Suprapubic skin (tissue), 4 donors: ENCODE results near the gene NUDT3. TPM values are rescaled to one million over a fixed set of nuclear protein-coding genes. Genes with fewer than 3 reads are reported as not detected.

ENCODE experiments used
- DNase-seq, 2 donors: peaks; one replicate each; pipeline ENCODE4 v3.0.0-alpha.2; 2019; ENCODE audit warnings: low spot score in 2 of 2
- H3K27ac ChIP-seq: fragments of 200-600 bp; sonication (generic); one replicate; pipeline ENCODE4 v1.5.1; 2019
- H3K27me3 ChIP-seq: fragments of 200-600 bp; sonication (generic); one replicate; pipeline ENCODE4 v1.5.1; 2019
- H3K36me3 ChIP-seq: fragments of 200-600 bp; sonication (generic); one replicate; pipeline ENCODE4 v1.5.1; 2019
- H3K4me1 ChIP-seq: fragments of 200-600 bp; sonication (generic); one replicate; pipeline ENCODE4 v1.5.1; 2019
- H3K4me3 ChIP-seq: fragments of 200-600 bp; sonication (generic); one replicate; pipeline ENCODE4 v1.5.1; 2019; ENCODE audit warnings: mild to moderate bottlenecking
- H3K9me3 ChIP-seq: fragments of 200-600 bp; sonication (generic); one replicate; pipeline ENCODE4 v1.5.1; 2019
- CTCF ChIP-seq, 2 donors: fragments of 200-600 bp in 1 of 2; fragments of 450-650 bp in 1 of 2; sonication (generic) in 1 of 2; IDR thresholded peaks; one replicate each; pipeline ENCODE4 v1.5.1; 2016 to 2019; ENCODE audit warnings: antibody characterized with exemption in 2 of 2, mild to moderate bottlenecking in 1 of 2, moderate library complexity in 1 of 2
- EP300 ChIP-seq: sonication (generic); formaldehyde crosslinking; IDR thresholded peaks from one replicate; pipeline ENCODE4 v1.6.1; 2017; ENCODE audit warnings: antibody characterized with exemption
- POLR2A ChIP-seq, 2 donors: fragments of 450-650 bp; IDR thresholded peaks; one replicate each; pipeline ENCODE4 v1.6.1; 2017; ENCODE audit warnings: antibody characterized with exemption in 2 of 2, mild to moderate bottlenecking in 2 of 2, moderate library complexity in 2 of 2
- POLR2AphosphoS5 ChIP-seq, 3 donors: sonication (generic); formaldehyde crosslinking; IDR thresholded peaks; one replicate each; pipeline ENCODE4 v1.6.1; 2017; ENCODE audit warnings: antibody characterized with exemption in 3 of 3
- WGBS: methylation state at CpG from one replicate; pipeline ENCODE4 v1.1.5; 2018; 5-methylcytosine and 5-hydroxymethylcytosine counted together
- total RNA-seq, 4 donors: library from RNA; depleted of rRNA; stranded (reverse); fragments of >200 nt; gene quantifications; one replicate each; pipeline ENCODE4 v1.1.0, GENCODE V29; 2016

The NUDT3 gene
- total RNA-seq, 4 donors from 2014 or later: 23.2 to 34.6 (median 28.0) TPM

DNA sequence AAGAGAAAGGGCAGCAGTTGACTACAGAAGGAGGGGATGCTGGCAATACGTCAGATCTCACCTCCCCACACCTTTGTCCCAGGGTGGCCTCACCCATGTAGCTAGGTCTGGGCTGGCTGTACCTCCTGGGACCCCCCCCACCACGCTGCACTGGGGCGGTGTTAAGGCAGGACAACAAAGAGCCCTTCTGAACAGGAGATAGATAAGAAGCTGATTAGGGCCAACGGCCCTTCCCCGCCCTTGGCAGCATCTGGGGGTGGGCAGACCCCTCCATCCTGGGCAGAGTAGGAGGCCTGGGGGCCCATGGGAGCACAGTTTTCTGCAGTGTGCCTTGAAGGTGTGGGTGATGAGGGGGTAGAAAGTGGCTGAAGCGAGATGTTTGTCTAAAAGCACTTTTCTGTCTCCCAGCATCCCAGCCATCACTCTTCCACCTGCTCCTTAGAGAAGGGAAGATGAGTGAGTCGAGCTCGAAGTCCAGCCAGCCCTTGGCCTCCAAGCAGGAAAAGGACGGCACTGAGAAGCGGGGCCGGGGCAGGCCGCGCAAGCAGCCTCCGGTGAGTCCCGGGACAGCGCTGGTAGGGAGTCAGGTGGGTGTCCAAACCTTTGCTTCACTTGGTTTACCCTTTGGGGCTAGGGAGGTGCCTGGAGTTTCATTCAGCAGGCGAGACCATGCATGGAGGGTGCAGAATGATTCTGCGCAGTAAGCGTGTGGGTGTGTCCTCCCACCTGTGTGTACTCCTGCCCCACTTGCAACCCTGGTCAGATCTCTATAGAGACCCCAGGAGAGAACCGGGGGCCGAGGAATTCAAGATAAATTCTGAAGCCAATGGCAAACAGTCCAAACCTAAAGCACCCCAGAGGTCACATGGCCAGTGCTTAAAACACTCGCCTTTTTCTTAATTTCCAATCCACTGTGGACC lies 151.9 kb downstream of the NUDT3 start:
- Histone ChIP-seq H3K27ac (no peak overlapping the region), H3K4me1 (peaks cover 49% of the 10 kb centered on the region), H3K36me3 (peaks cover 31% of the 10 kb centered on the region), H3K27me3 (no peaks in the 10 kb centered on the region), H3K4me3 (no peak overlapping the region), H3K9me3 (no peaks in the 10 kb centered on the region)
- TF ChIP-seq POLR2A (IDR thresholded peaks at IDR 0.05): no peak
- TF ChIP-seq CTCF (IDR thresholded peaks at IDR 0.05): no peak
- no peak for TF ChIP-seq EP300
- TF ChIP-seq POLR2AphosphoS5 (IDR thresholded peaks at IDR 0.05): no peak
- peak in 1 of 2 donors; percentile 56 for DNase-seq
- WGBS: 87% methylated on average over 20 of the region's 22 CpGs

GRCh38 chr6:34239893-34240292 lies 152.6 kb downstream of the NUDT3 start:
- peaks cover 53% of the 10 kb centered on the region for H3K4me1 ChIP-seq

DNA sequence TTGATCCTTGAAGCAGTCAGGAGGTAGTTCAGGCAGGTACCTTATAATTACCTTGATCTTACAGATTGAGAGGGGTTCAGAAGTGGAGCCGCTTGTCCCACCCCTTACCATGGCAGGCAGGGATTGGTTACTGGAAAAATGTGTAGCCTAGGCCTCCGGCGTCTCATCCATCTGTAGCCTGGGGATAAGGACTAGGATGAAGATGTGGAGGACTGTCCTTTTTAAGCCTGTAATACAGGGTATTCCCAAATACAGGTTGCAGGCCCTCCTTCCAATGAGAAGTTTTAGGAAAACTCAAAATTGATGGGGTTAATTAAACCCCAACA lies 153.0 kb downstream of the NUDT3 start:
- H3K4me3 ChIP-seq: no peak overlapping the region
- peaks cover 31% of the 10 kb centered on the region for H3K36me3 ChIP-seq
- 85% methylated on average over 3 of the region's 3 CpGs for WGBS
- H3K27ac ChIP-seq: no peak overlapping the region
- H3K9me3 ChIP-seq: no peaks in the 10 kb centered on the region
- peaks cover 52% of the 10 kb centered on the region for H3K4me1 ChIP-seq
- TF ChIP-seq CTCF (IDR thresholded peaks at IDR 0.05) (no peak), POLR2A (IDR thresholded peaks at IDR 0.05) (no peak), EP300 (no peak), POLR2AphosphoS5 (IDR thresholded peaks at IDR 0.05) (no peak)
- DNase-seq: peak in 1 of 2 donors; percentile 37
- no peaks in the 10 kb centered on the region for H3K27me3 ChIP-seq

More at GRCh38 chr6:34239893-34240292, 152.6 kb downstream of the NUDT3 start:
- TF ChIP-seq EP300: no peak
- no peak for TF ChIP-seq CTCF (IDR thresholded peaks at IDR 0.05)
- no peak for TF ChIP-seq POLR2A (IDR thresholded peaks at IDR 0.05)
- TF ChIP-seq POLR2AphosphoS5 (IDR thresholded peaks at IDR 0.05): no peak
- Histone ChIP-seq H3K27ac (no peak overlapping the region), H3K4me3 (no peak overlapping the region), H3K27me3 (no peaks in the 10 kb centered on the region), H3K36me3 (peaks cover 31% of the 10 kb centered on the region), H3K9me3 (no peaks in the 10 kb centered on the region)
- peak in 1 of 2 donors; percentile 30 for DNase-seq
- 89% methylated on average over 2 of the region's 2 CpGs for WGBS

GRCh38 chr6:34238585-34239499 lies 153.6 kb downstream of the NUDT3 start:
- no peaks in the 10 kb centered on the region for H3K27me3 ChIP-seq
- DNase-seq: peak in 1 of 2 donors; percentile 63
- peaks cover 31% of the 10 kb centered on the region for H3K36me3 ChIP-seq
- H3K4me1 ChIP-seq: peaks cover 46% of the 10 kb centered on the region
- no peaks in the 10 kb centered on the region for H3K9me3 ChIP-seq
- 65% methylated on average over 14 of the region's 14 CpGs for WGBS
- TF ChIP-seq POLR2A (IDR thresholded peaks at IDR 0.05): no peak
- TF ChIP-seq EP300: no peak
- peak overlapping the region; percentile 83 for H3K4me3 ChIP-seq
- peak overlapping the region; percentile 92 for H3K27ac ChIP-seq

GRCh38 chr6:34237722-34238584 lies 154.5 kb downstream of the NUDT3 start:
- TF ChIP-seq EP300: no peak
- TF ChIP-seq CTCF (IDR thresholded peaks at IDR 0.05): peak in 1 of 2 donors; percentile 13
- Histone ChIP-seq H3K27me3 (no peaks in the 10 kb centered on the region), H3K36me3 (peaks cover 26% of the 10 kb centered on the region), H3K27ac (peak overlapping the region; percentile 92), H3K9me3 (no peaks in the 10 kb centered on the region), H3K4me3 (peak overlapping the region; percentile 83), H3K4me1 (peaks cover 38% of the 10 kb centered on the region)
- peak in 1 of 2 donors; percentile 68 for DNase-seq
- WGBS: under 1% methylated on average over 23 of the region's 64 CpGs
